ENCODE data around the gene RNF207.

DNA sequence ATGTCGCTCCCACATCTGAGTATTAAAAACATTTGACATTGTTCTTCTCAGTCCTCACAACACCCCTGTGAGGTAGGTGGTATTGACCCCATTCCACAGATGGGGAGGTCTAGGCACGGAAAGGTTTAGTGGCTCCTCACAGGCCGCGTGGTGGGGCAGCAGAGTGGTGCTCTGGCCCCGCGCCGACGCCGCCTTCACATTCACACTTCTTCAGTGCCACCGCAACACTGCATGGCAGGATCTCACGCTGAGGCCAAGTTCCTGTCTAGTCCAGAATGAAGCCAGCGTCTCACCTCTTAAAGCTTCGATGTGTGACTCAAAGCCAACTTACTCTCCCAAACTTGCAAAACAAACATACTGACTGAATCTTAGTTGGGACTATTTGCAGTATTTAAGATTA, 17.7 kb downstream of the RNF207 start:
- TF ChIP-seq, protein P1, sequence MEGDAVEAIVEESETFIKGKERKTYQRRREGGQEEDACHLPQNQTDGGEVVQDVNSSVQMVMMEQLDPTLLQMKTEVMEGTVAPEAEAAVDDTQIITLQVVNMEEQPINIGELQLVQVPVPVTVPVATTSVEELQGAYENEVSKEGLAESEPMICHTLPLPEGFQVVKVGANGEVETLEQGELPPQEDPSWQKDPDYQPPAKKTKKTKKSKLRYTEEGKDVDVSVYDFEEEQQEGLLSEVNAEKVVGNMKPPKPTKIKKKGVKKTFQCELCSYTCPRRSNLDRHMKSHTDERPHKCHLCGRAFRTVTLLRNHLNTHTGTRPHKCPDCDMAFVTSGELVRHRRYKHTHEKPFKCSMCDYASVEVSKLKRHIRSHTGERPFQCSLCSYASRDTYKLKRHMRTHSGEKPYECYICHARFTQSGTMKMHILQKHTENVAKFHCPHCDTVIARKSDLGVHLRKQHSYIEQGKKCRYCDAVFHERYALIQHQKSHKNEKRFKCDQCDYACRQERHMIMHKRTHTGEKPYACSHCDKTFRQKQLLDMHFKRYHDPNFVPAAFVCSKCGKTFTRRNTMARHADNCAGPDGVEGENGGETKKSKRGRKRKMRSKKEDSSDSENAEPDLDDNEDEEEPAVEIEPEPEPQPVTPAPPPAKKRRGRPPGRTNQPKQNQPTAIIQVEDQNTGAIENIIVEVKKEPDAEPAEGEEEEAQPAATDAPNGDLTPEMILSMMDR (IDR thresholded peaks at IDR 0.05), result no peak
- TF ChIP-seq POLR2A (IDR thresholded peaks at IDR 0.05), result no peak
